ENCODE measurements around the gene B3GALT6. TPM values are rescaled to one million over a fixed set of nuclear protein-coding genes. Genes with fewer than 3 reads are reported as not detected.

The B3GALT6 gene
- total RNA-seq, 1 donor from 2014 or later: 10.9 TPM

DNA sequence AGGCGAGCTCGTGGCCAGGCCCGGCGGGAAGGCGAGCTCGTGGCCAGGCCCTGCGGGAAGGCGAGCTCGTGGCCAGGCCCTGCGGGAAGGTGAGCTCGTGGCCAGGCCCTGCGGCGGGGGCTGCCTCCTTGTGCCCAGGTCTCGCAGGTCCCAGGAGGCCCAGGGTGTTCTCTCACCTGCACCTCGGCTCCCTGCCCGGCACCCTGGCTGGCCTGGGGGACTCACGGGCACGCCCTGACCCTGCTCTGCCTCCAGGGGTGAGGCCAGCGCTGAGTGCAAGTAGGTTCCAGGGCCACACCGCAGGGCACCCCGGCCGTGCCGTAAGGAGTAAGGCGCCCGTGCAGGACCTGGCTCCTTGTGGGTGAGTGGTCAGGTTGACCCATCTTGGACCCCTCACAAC, 4.7 kb upstream of the B3GALT6 start:
- DNase-seq (ENCODE audit: low spot score): no peak
- intact Hi-C loops (cut with DNase I): no loop called here
- ATAC-seq: no peak

GRCh38 chr1:1228187-1228586, 3.9 kb upstream of the B3GALT6 start:
- no peak for ATAC-seq
- DNase-seq (ENCODE audit: low spot score): no peak
- intact Hi-C loops (cut with DNase I): no loop called here

DNA sequence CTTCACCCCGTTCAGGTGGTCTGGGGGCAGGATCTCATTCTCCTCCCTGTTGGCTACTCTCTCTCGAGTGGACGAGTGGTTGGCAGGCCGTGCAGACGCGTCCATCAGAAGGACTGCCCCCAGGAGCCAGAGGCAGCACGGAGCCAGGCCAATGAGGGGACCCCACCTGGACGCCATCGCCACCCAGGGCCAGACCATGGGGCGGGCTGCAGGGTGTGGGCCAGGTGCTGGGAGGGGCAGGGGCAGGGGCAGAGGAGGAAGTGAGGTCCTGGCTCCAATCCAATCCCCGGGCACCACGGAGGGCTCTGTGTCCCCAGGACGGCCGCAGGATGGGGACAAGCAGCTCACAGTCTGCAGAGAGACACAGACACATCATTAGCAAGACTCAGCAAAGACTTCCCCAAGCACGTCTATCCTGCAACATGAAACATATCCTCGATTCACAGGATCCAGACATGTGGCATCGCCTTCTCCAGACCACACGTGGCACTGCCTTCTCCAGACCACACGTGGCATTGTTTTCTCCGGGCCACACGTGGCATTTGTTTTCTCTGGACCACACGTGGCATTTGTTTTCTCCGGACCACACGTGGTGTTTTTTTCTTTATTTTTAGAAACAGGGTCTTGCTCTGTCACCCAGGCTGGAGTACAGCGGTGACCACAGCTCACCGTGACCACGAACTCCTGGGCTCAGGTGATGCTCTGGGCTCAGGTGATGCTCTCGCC, 3.3 kb upstream of the B3GALT6 start:
- intact Hi-C loops (cut with DNase I): no loop called here
- DNase-seq (ENCODE audit: low spot score): no peak
- ATAC-seq: no peak

GRCh38 chr1:1229770-1230169, 2.3 kb upstream of the B3GALT6 start:
- no peak for ATAC-seq
- intact Hi-C loops (cut with DNase I): no loop called here
- DNase-seq (ENCODE audit: low spot score): no peak

DNA sequence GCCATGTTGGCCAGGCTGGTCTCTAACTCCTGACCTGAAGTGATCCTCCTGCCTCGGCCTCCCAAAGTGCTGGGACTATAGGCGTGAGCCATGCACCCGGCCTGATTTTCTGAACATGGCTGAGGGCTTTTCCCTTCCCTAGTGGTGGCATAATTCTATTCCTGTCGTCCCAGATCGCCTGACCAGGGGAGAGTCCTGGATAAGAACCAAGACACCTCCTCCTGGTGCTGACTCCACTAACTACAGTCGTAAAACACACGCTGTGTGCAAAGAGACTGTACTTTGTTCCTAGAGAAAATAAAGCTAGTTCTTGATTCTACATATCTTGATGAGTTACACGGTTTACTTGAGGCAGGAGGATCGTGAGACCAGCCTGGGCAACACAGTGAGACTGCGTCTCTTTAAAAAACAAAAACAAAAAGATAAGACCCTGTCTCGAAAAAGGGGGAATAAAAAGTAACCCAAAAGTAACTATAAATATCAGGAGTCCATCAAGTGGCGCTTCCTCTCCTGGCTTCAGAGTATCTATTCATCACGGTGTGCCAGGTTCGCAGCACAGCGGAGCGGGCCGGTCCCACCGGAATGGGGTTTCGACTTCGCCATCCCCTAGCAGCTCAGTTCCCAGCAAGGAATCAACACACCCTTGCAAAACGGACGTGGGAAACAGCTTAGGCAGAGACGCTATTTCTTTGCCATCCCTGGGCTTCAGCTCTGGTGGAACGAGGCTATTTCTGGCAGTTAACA, 1.2 kb upstream of the B3GALT6 start:
- ATAC-seq (no peak), DNase-seq (ENCODE audit: low spot score) (no peak)
- intact Hi-C loops (cut with DNase I): no loop called here

- intact Hi-C loops (cut with DNase I): no loop called here
These were observed 433 bp upstream of the B3GALT6 start, which contains the start of gene SDF4 for GRCh38 chr1:1231400-1232207. Gene SDF4 (minus strand): TSS chr1:1232001. CDS start chr1:1228772, 3,229 bp downstream.

GRCh38 chr1:1232796-1233566, 944 bp downstream of the B3GALT6 start:
- no peak for DNase-seq (ENCODE audit: low spot score)
- intact Hi-C loops (cut with DNase I): no loop called here

More at GRCh38 chr1:1231400-1232207, 433 bp upstream of the B3GALT6 start, which contains the start of gene SDF4:
- ATAC-seq (peak; percentile 98), DNase-seq (ENCODE audit: low spot score) (peak; percentile 98)

DNA sequence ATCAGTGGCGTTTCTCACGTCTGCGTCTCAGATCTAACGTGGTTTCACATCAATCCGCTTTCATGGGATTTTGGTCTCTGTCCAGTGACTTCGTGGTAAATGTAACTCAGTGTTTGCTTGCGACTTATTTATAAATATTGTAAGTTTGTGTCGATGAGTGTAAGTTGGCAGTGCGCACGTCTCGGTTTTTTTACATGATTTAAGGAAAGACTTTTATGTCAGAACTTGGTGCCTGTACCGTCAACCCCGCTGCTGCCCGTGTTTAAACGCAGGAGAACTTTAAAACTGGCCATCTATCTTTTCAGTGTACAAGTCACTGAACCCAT, 1.5 kb downstream of the B3GALT6 start:
- ATAC-seq (no peak), DNase-seq (ENCODE audit: low spot score) (no peak)
- intact Hi-C loops (cut with DNase I): no loop called here

More at GRCh38 chr1:1232796-1233566, 944 bp downstream of the B3GALT6 start:
- no peak for ATAC-seq

DNA sequence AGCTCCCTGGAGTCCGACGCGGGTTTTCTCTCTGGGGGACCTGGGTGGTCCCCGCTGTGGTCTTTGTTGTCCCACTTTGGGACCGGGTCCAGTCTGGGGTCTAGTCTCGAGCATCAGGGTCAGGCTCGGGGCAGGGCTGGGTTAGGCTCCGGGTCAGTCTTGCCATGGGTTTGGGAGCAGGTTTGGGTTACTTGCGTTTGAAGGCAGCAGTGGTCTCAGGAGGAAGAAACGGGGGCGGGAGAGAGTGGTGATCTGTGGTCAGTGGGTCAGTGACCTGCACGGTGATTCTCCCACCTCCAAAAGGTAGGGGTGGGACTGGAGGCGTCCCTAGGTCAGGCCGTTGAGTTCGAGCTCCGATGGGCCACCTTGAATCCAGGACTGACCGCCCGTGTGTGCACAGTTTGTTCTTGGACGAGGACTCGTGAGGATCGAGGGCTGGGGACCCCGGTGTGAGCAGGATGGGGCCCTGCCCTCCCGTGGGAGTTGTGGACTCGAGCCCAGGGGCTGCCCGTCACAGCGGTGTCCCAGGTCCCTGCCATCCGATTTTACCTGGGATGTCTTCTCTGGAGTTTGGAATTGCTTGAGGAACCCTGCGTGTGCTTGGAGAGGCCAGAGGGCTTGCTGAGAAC, 2.3 kb downstream of the B3GALT6 start:
- intact Hi-C loops (cut with DNase I): no loop called here
- no peak for ATAC-seq
- no peak for DNase-seq (ENCODE audit: low spot score)

GRCh38 chr1:1235016-1235744, 3.1 kb downstream of the B3GALT6 start:
- DNase-seq (ENCODE audit: low spot score) (no peak), ATAC-seq (no peak)
- intact Hi-C loops (cut with DNase I): no loop called here

GRCh38 chr1:1236176-1236763, 4.2 kb downstream of the B3GALT6 start:
- DNase-seq (ENCODE audit: low spot score): no peak
- intact Hi-C loops (cut with DNase I): no loop called here

DNA sequence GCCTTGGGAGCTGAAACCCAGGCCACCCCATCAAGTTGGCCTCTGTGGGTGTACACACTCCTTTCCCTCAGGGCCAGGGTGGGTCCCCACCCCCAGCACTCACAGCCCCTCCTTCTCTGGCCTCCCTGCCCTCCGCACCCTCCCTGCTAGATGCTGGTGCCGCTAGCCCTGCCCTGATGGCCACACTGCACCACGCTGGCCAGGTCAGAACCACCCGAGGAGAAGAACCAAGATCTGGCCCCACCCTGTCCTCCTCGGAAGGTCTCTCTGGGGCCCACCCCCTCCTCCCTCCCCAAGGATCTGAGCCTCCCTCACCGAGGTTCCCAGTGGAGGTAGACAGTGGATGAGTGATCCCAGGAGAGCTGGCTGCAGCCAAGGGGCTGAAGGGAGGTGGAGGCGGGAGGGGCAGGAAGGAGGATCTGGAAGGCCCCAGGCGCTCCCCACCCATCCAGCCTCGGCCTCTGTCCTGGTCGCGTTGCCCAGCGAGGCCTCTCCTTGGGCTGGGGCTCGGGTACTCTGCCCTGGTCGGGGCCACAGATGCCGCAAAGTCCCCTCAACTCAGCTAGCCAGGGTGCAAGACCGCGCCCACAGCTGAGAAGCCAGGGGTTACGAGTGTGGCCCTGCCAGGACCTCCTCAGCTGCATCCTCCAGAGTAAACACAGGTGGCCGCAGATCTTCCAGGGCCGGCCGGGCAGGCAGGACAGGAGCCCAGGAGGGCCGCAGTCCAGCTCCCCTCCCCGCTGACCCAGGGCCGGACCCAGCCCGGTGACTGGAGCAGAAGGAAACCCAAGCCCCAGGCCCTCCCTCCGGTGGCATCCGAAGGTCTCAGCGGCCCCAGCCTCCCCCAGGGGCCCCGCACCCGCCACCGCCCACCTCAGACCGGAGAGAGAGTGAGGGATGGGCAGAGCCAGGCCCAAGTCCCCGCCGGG, 5.2 kb downstream of the B3GALT6 start:
- peak; percentile 5 for ATAC-seq
- intact Hi-C loops (cut with DNase I): no loop called here
- DNase-seq (ENCODE audit: low spot score): no peak

More at GRCh38 chr1:1236176-1236763, 4.2 kb downstream of the B3GALT6 start:
- no peak for ATAC-seq

DNA sequence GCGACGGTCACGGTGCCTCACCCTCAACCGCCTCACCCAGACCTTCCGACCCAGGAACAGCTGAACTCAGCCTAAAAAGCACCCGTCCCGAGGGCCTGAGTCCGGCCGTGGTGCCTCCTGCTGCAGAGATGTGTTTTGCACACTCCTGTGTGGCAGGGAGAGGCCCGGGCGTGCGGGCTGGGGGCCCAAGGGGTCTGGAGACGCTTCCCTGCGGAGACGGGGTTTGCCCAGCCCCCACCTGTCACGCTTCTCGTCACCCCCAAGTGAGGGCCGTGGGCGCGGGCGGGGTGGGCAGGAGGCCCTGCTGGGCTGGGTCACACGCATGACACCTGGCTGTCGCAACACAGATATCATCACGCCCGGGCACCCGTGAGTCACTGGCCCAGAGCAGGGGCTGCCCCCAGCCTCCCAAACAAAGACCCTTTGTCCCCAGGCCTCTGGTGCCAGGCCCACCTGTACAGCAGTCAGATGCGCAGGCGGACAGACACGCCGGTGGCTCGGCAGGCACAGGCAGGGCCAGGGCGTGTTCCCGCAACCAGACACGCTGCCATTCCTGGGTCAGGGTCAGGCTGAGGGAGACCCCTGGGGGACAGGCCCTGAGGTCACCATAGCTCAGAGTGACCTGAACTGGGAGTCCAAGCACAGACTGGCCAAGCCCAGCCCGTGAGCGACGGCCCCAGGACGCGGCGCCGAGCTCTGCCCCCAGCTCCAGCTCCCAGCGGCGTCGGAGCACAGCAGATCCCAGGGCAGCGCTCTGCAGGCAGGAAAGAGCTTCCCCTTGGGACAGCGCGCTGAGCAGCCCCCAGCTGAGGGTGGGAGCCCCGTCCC, 6.1 kb downstream of the B3GALT6 start:
- intact Hi-C loops (cut with DNase I): no loop called here
- ATAC-seq (no peak), DNase-seq (ENCODE audit: low spot score) (no peak)

DNA sequence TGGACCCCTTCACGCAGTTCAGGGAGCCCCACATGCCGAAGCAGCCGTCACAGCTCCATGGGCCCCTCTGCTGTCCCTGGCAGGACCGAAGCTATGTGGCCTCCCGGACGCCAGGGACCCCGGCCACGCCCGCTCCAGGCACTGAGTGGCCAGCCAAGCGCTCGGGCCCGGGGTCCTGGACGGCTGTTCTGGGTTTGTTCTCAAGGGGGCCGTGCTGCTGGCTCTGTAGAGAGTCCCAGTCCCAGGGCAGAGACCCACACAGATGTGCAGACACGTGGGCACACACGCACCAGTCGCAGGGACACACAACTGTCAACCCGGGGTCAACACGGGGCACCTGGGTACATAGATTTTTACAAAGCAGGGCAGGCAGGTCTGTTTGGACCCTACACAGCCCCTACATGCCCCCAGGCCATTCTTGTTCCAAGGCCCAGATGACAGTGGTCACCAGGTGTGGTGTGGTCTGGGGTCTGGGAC, 6.7 kb downstream of the B3GALT6 start:
- ATAC-seq (no peak), DNase-seq (ENCODE audit: low spot score) (no peak)
- intact Hi-C loops (cut with DNase I): no loop called here

GRCh38 chr1:1239227-1239613, 7.2 kb downstream of the B3GALT6 start:
- intact Hi-C loops (cut with DNase I): no loop called here
- ATAC-seq: no peak
- no peak for DNase-seq (ENCODE audit: low spot score)
